WTC11 (cell line): Measurements from ENCODE around the gene SYN1.

Experiments
- ATF2 ChIP-seq: sonication (generic); formaldehyde crosslinking; IDR thresholded peaks from 2 replicates; pipeline ENCODE4 v1.8.1; 2022; ENCODE audit warnings: low read depth, missing genetic modification reagents, borderline replicate concordance
- CTCF ChIP-seq: fragments of 200-600 bp; IDR thresholded peaks from 2 replicates; pipeline ENCODE4 v1.8.0; 2022; ENCODE audit warnings: antibody characterized with exemption
- ETV6 ChIP-seq: sonication (generic); formaldehyde crosslinking; IDR thresholded peaks from 2 replicates; pipeline ENCODE4 v1.8.1; 2022; ENCODE audit warnings: mild to moderate bottlenecking, missing genetic modification reagents
- NR1H2 ChIP-seq: sonication (generic); formaldehyde crosslinking; IDR thresholded peaks from 2 replicates; pipeline ENCODE4 v1.9.0; 2021; ENCODE audit warnings: mild to moderate bottlenecking, moderate library complexity, missing genetic modification reagents
- SMAD3 ChIP-seq: sonication (generic); formaldehyde crosslinking; IDR thresholded peaks from 2 replicates; pipeline ENCODE4 v1.8.0; 2022; ENCODE audit warnings: missing genetic modification reagents, mild to moderate bottlenecking, borderline replicate concordance
- ZNF138 ChIP-seq: sonication (generic); formaldehyde crosslinking; conservative IDR thresholded peaks from 2 replicates; pipeline ENCODE4 v1.8.1; 2022; ENCODE audit warnings: mild to moderate bottlenecking, moderate library complexity, missing genetic modification reagents
- ZNF512 ChIP-seq: sonication (generic); formaldehyde crosslinking; IDR thresholded peaks from 2 replicates; pipeline ENCODE4 v1.8.1; 2022; ENCODE audit warnings: missing genetic modification reagents, borderline replicate concordance
- TF ChIP-seq, protein P1 (sequence below): sonication (generic); formaldehyde crosslinking; IDR thresholded peaks from 2 replicates; pipeline ENCODE4 v1.8.0; 2022; ENCODE audit warnings: mild to moderate bottlenecking, missing genetic modification reagents
- TF ChIP-seq, protein P2 (sequence below): sonication (generic); formaldehyde crosslinking; IDR thresholded peaks from 2 replicates; pipeline ENCODE4 v1.8.0; 2022; ENCODE audit warnings: mild to moderate bottlenecking, missing genetic modification reagents

DNA sequence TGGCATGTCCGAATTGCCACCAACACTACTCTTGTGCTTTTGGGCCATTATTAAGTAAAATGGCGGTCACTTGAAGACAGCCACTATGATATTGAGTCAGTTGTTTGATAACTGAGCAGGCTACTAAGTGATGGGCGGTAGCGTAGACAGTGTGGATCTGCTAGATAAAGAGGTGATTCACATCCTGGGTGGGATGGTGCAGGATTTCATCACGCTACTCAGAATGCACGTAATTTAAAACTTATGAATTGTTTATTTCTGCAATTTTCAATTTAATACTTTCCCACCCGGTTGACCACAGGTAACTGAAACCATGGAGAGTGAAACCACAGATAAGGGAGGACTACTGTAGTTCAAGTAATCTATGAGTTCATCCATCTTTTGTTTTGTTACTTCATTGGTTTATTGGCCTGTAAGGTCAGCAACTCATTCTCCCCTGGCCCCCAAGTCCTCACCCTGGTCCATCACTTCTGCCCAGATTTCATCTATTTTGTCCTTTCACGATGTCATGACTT is 55.8 kb downstream of the SYN1 start:
- TF ChIP-seq, protein P1, sequence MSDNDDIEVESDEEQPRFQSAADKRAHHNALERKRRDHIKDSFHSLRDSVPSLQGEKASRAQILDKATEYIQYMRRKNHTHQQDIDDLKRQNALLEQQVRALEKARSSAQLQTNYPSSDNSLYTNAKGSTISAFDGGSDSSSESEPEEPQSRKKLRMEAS (CRISPR knock-in tag): no peak
- no peak for TF ChIP-seq ETV6 (CRISPR knock-in tag)
- TF ChIP-seq SMAD3 (CRISPR knock-in tag): no peak
- no peak for TF ChIP-seq NR1H2 (CRISPR knock-in tag)
- no peak for TF ChIP-seq CTCF
- TF ChIP-seq ZNF512 (CRISPR knock-in tag): no peak
- TF ChIP-seq ZNF138 (CRISPR knock-in tag): no peak
- TF ChIP-seq, protein P2, sequence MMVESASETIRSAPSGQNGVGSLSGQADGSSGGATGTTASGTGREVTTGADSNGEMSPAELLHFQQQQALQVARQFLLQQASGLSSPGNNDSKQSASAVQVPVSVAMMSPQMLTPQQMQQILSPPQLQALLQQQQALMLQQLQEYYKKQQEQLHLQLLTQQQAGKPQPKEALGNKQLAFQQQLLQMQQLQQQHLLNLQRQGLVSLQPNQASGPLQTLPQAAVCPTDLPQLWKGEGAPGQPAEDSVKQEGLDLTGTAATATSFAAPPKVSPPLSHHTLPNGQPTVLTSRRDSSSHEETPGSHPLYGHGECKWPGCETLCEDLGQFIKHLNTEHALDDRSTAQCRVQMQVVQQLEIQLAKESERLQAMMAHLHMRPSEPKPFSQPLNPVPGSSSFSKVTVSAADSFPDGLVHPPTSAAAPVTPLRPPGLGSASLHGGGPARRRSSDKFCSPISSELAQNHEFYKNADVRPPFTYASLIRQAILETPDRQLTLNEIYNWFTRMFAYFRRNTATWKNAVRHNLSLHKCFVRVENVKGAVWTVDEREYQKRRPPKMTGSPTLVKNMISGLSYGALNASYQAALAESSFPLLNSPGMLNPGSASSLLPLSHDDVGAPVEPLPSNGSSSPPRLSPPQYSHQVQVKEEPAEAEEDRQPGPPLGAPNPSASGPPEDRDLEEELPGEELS (CRISPR knock-in tag): no peak
- TF ChIP-seq ATF2 (CRISPR knock-in tag): no peak
